Ascending aorta (tissue), 2 donors: ENCODE measurements around the gene ALOX15. TPM values are rescaled to one million over a fixed set of nuclear protein-coding genes. Genes with fewer than 3 reads are reported as not detected.
"Not testable (repeated sequence)": the region's sequence is repeated elsewhere in the genome, so short reads cannot be mapped to it uniquely, and the experiment has no call there.

ENCODE experiments used
- DNase-seq, 2 donors: peaks; one replicate each; pipeline ENCODE4 v3.0.0-alpha.2; 2019; ENCODE audit warnings: low spot score in 2 of 2
- H3K27ac ChIP-seq, 2 donors: fragments of 200-600 bp; sonication (generic); one replicate each; pipeline ENCODE4 v1.5.1; 2016 to 2017; ENCODE audit warnings: mild to moderate bottlenecking in 1 of 2
- H3K27me3 ChIP-seq: fragments of 200-600 bp; sonication (generic); one replicate; pipeline ENCODE4 v1.5.1; 2017
- H3K36me3 ChIP-seq, 2 donors: fragments of 200-600 bp; sonication (generic); one replicate each; pipeline ENCODE4 v1.5.1; 2016
- H3K4me1 ChIP-seq, 2 donors: fragments of 200-600 bp; sonication (generic); one replicate each; pipeline ENCODE4 v1.5.1; 2016 to 2017; ENCODE audit warnings: mild to moderate bottlenecking in 1 of 2
- H3K4me3 ChIP-seq, 2 donors: fragments of 200-600 bp; sonication (generic); one replicate each; pipeline ENCODE4 v1.5.1; 2016 to 2017; ENCODE audit warnings: mild to moderate bottlenecking in 1 of 2
- H3K9me3 ChIP-seq, 2 donors: fragments of 200-600 bp; sonication (generic); one replicate each; pipeline ENCODE4 v1.5.1; 2016
- intact Hi-C: fragments of 100-400 bp; cut with DNase I; formaldehyde crosslinking; loops from one replicate; pipeline ENCODE4 v1.15.1; 2023
- total RNA-seq: library from RNA; depleted of rRNA; stranded (reverse); fragments of >200 nt; gene quantifications from one replicate; pipeline ENCODE4 v1.1.0, GENCODE V29; 2016
- TF ChIP-seq, protein P1 (sequence below), 3 experiments: fragments of 200-600 bp in 2 of 3; fragments of 450-650 bp in 1 of 3; sonication (generic) in 2 of 3; IDR thresholded peaks; one replicate each; pipeline ENCODE4 v1.5.1; 2016 to 2019; ENCODE audit warnings: antibody characterized with exemption in 3 of 3, mild to moderate bottlenecking in 1 of 3, moderate library complexity in 1 of 3

The ALOX15 gene
- total RNA-seq, 1 donor from 2014 or later = not detected

DNA sequence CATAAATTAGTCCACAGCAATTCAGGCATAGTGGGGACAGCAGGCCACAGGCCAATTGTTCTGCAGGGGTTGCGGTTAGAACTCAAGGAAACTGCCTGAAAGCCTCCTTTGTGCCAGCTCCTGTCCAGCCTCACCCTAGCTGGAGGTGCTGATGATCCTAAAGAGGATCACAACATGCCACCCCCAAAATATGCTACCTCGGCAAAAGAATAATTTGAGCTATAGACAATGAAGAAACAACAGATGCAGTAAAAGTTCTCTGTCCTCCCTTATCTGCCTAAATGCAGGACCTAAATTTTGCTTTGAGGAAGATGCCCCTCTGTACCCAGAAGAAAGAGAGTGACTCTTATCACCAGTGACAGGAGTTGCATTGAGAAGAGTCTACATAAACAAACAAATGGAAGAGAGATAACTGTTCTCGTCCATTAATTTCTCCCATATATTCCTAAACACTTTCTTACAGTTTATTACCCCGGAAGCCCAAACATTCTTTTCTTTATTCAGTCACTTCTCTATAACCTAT lies 14.7 kb downstream of the ALOX15 start:
- no peak for DNase-seq
- intact Hi-C loops = loop anchor here (1.0 kb wide), 1 partner anchor 206 kb away; no protein-coding TSS in a partner anchor
- Histone ChIP-seq H3K9me3 (no peaks in the 10 kb centered on the region), H3K4me3 (no peak overlapping the region), H3K27ac (no peak overlapping the region), H3K36me3 (no peaks in the 10 kb centered on the region), H3K27me3 (no peaks in the 10 kb centered on the region), H3K4me1 (peaks cover 0 to 4% of the 10 kb centered on the region in 2 donors)
- TF ChIP-seq, protein P1, sequence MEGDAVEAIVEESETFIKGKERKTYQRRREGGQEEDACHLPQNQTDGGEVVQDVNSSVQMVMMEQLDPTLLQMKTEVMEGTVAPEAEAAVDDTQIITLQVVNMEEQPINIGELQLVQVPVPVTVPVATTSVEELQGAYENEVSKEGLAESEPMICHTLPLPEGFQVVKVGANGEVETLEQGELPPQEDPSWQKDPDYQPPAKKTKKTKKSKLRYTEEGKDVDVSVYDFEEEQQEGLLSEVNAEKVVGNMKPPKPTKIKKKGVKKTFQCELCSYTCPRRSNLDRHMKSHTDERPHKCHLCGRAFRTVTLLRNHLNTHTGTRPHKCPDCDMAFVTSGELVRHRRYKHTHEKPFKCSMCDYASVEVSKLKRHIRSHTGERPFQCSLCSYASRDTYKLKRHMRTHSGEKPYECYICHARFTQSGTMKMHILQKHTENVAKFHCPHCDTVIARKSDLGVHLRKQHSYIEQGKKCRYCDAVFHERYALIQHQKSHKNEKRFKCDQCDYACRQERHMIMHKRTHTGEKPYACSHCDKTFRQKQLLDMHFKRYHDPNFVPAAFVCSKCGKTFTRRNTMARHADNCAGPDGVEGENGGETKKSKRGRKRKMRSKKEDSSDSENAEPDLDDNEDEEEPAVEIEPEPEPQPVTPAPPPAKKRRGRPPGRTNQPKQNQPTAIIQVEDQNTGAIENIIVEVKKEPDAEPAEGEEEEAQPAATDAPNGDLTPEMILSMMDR (IDR thresholded peaks at IDR 0.05) = no peak

DNA sequence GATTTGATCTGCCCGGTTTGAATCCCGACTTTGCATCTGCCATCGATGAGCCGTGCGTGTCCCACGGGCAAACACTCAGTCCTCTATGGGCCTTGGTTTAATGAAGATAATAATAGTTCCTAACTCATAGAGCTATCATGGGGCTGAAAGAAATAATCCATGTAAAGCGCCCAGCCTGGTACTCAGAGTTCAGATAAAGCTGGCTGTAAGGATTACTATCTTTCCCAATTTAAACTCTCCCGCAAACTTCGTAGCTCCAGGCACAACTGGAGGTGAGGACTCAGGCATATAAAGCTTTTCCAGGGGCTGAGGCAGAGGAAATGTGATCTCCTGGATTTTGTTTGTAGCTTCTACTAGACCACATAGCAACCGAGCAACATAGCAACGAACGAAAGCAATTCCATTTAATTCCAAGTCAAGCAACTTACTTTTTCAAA lies 16.3 kb downstream of the ALOX15 start:
- TF ChIP-seq, protein P1 (IDR thresholded peaks at IDR 0.05) = no peak
- Histone ChIP-seq H3K4me3 (no peak overlapping the region), H3K27me3 (no peaks in the 10 kb centered on the region), H3K27ac (no peak overlapping the region), H3K36me3 (no peaks in the 10 kb centered on the region), H3K9me3 (no peaks in the 10 kb centered on the region), H3K4me1 (peaks cover 0 to 4% of the 10 kb centered on the region in 2 donors)
- intact Hi-C loops = loop anchor here (2.0 kb wide), 1 partner anchor 58 kb away; no protein-coding TSS in a partner anchor
- no peak for DNase-seq

DNA sequence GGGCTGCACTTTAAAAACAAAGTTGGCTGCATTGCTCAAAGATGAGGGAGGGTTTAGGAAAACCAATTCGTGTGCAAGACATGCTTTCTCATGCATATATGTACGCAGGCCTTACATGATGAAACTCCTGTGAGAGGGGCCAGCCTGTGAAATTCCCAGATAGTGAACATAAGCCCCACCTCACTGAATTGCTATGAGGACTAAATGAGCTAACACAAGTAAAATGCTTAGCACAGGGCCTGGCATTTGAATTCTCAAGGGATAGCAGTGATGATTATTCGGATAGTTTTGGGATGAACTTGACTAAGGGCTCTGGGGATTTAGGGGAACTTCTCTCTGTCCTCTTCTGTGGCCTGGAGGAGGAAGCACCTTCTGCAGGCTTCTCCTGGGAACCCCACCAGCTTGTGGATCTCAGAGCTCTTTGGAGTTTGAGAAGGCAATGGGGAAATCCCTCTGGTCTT lies 17.0 kb downstream of the ALOX15 start:
- DNase-seq, H3K4me3 ChIP-seq, H3K27me3 ChIP-seq, H3K27ac ChIP-seq, H3K4me1 ChIP-seq, H3K36me3 ChIP-seq, H3K9me3 ChIP-seq: not testable (repeated sequence)
- intact Hi-C loops = loop anchor here (2.0 kb wide), 1 partner anchor 58 kb away; no protein-coding TSS in a partner anchor

DNA sequence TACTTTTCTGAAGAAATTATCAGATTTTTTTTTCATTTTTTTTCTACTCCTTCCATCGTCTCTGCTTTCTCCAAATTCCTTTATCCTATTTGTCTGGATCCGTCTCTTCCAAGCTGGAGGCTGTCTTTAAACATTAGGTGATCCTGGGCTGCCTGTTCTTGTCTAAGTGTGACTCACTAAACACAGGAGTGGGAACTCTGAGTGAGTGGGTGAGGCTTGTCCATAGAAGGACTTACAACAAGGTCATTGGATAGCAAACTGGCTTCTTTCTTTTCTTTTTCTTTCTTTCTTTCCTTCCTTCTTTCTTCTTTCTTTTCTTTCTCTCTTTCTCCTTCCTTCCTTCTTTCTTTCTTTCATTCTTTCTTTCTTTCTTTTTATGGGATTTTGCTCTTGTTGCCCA lies 18.2 kb downstream of the ALOX15 start:
- H3K27ac ChIP-seq = no peak overlapping the region

DNA sequence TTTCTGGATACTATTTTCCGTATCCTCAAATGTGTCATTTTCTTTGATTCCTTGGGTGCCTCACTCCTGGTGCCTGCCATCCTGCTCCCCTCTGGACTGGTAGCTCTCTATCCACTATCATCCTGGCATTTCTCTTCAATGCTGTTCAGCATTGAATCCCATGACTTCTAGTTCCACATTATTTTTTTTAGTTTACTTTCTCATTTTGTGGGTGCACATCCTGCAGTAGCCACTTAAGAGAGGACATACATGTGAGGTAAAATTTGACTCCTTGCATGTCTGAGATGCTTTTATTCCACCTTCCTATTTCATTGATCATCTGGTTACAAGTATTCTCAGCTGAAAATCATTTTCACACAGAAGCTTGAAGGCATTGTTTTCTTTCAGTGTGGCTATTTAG lies 19.1 kb downstream of the ALOX15 start:
- H3K9me3 ChIP-seq = no peaks in the 10 kb centered on the region
- no peaks in the 10 kb centered on the region for H3K36me3 ChIP-seq
- TF ChIP-seq, protein P1 (IDR thresholded peaks at IDR 0.05) = no peak
- no peak overlapping the region for H3K27ac ChIP-seq
- no peak overlapping the region for H3K4me3 ChIP-seq
- DNase-seq = no peak
- H3K27me3 ChIP-seq = no peaks in the 10 kb centered on the region
- intact Hi-C loops = no loop called here
- H3K4me1 ChIP-seq = peaks cover 0 to 4% of the 10 kb centered on the region in 2 donors

More for the DNA sequence above, 18.2 kb downstream of the ALOX15 start:
- no peaks in the 10 kb centered on the region for H3K36me3 ChIP-seq
- intact Hi-C loops = no loop called here
- TF ChIP-seq, protein P1 (IDR thresholded peaks at IDR 0.05) = no peak
- no peaks in the 10 kb centered on the region for H3K27me3 ChIP-seq
- no peak overlapping the region for H3K4me3 ChIP-seq
- no peaks in the 10 kb centered on the region for H3K9me3 ChIP-seq
- peaks cover 0 to 4% of the 10 kb centered on the region in 2 donors for H3K4me1 ChIP-seq
- no peak for DNase-seq

DNA sequence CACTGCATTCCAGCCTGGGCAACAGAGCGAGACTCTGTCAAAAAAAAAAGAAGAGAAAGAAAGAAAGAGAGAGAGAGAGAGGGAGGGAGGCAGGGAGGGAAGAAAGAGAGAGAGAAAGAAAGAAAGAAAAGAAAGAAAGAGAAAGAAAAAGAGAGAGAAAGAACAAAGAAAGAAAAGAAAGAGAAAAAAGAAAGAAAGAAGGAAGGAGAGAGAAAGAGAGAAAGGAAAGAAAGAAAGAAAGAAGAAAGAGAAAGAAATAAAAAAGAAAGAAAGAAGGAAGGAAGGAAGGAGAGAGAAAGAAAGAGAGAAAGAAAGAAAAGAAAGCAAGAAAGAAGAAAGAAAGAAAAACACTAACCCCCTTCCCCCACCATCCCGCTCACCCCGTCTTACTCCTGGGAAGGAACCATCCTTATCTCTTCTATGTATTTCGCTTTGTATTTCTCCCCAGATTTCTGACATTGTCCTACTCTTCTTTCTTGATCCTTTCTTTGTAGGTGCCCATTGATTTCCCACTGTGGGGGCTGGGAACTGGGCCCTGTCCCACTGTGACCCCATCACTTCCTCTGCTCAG lies 20.9 kb downstream of the ALOX15 start:
- no peaks in the 10 kb centered on the region for H3K27me3 ChIP-seq
- TF ChIP-seq, protein P1 (IDR thresholded peaks at IDR 0.05) = no peak
- no peak for DNase-seq
- no peak overlapping the region for H3K4me3 ChIP-seq
- peaks cover 0 to 1% of the 10 kb centered on the region in 2 donors for H3K4me1 ChIP-seq
- H3K27ac ChIP-seq = no peak overlapping the region
- intact Hi-C loops = no loop called here
- no peaks in the 10 kb centered on the region for H3K9me3 ChIP-seq
- H3K36me3 ChIP-seq = no peaks in the 10 kb centered on the region
